K562 treated with DMSO at 1 percent for 48 hours (cell line): ENCODE data around the gene CEBPZ. TPM values are rescaled to one million over a fixed set of nuclear protein-coding genes. Genes with fewer than 3 reads are reported as not detected.

ENCODE experiments used
- total RNA-seq: library from RNA; unstranded; fragments of 300-600 nt; gene quantifications from 2 replicates; pipeline ENCODE4 v1.2.3, GENCODE V29; 2022; ENCODE audit warnings: low replicate concordance; ENCODE audit errors: extremely low read depth

Gene CEBPZ, protein sequence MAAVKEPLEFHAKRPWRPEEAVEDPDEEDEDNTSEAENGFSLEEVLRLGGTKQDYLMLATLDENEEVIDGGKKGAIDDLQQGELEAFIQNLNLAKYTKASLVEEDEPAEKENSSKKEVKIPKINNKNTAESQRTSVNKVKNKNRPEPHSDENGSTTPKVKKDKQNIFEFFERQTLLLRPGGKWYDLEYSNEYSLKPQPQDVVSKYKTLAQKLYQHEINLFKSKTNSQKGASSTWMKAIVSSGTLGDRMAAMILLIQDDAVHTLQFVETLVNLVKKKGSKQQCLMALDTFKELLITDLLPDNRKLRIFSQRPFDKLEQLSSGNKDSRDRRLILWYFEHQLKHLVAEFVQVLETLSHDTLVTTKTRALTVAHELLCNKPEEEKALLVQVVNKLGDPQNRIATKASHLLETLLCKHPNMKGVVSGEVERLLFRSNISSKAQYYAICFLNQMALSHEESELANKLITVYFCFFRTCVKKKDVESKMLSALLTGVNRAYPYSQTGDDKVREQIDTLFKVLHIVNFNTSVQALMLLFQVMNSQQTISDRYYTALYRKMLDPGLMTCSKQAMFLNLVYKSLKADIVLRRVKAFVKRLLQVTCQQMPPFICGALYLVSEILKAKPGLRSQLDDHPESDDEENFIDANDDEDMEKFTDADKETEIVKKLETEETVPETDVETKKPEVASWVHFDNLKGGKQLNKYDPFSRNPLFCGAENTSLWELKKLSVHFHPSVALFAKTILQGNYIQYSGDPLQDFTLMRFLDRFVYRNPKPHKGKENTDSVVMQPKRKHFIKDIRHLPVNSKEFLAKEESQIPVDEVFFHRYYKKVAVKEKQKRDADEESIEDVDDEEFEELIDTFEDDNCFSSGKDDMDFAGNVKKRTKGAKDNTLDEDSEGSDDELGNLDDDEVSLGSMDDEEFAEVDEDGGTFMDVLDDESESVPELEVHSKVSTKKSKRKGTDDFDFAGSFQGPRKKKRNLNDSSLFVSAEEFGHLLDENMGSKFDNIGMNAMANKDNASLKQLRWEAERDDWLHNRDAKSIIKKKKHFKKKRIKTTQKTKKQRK
- total RNA-seq: not detected in 2 replicates

DNA sequence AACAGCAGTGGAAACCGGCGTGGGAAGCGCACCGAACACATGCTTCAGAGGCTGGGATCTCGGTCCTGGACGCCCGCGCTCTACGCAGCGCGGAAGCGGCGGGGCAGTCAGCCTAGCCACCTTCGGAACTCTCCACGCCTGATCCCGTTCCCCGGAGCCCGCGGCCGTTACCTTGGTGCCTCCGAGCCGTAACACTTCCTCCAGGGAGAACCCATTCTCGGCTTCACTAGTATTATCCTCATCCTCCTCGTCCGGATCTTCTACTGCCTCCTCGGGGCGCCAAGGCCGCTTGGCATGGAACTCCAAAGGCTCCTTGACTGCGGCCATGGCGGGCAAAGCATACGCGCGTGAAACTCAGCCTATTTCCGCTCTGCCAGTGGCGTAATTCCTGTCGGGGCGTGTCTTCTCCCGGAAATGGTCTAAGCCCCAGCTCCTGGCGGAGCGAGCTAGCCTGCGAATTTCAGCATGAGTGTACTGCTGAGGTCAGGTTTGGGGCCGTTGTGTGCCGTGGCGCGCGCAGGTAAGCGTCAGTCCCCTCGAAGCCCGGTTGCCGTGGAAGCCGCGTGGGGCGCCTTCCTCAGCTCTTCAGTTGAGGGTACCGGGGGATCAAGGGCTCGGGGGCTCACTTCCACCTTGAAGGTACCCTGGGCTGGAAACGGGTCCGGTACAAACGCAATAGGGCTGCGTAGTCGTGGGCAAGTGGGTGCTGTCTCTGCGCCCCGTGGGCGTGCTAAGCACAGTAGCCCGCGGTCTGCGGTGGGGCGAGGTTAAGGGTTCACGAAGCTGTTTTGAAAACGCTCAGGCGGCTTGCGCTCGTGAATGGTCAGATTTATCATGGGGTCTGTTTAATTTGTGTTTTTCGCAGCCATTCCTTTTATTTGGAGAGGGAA, at the start of gene CEBPZ, which contains the start of gene NDUFAF7:
Gene CEBPZ (minus strand): TSS at position 356 of the 890 bp plus-strand sequence. CDS start 29 bp downstream, at position 327.
Gene NDUFAF7 (plus strand): TSS at position 418 of the 890 bp plus-strand sequence. CDS start 48 bp downstream, at position 466.

DNA sequence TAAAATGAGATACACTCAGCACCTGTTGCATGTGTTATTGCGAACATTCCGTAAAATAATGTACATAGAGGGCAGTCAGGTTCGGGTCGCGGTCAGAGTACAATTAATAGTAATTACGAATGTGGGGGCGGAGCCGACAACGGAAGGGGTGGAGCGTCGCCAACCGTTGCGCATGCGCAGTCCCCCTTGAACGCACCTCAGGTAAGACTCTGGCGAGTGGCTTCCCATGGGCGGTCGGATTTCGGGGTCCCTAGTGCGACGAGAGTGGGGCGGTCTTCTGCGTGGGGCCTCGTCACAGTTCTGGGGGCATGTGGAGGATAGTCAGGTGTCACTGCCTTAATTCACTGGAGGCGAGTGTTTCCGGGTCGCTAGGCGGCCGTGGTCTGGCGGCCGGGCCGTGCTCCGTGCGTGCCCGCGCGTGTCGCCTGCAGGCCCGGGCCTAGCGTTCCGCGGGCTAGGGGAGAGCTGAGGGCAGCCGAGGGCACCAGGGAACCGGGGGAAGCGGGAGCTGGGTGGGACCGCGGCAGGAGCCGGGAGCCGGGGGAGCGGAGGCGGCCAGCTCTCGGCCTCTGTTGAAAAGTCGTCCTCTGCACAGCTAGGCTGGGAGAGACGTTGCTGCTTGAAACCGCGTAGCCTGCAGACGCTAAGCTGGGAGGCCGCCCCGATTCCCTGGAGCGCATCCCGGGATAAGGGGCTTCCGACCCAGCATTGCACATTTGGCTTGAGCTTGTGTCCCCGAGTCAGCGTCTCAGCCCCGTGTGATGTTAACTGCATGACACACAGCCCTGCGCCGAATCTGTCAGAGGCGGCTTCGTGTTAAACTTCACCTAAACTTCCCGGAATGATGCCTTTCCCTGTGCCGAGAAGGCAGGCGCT, 34.8 kb downstream of the CEBPZ start, which contains the start of gene CEBPZOS:
Gene CEBPZOS (plus strand): TSS at position 177 of the 876 bp plus-strand sequence. CDS start 3,209 bp downstream, outside the sequence.

DNA sequence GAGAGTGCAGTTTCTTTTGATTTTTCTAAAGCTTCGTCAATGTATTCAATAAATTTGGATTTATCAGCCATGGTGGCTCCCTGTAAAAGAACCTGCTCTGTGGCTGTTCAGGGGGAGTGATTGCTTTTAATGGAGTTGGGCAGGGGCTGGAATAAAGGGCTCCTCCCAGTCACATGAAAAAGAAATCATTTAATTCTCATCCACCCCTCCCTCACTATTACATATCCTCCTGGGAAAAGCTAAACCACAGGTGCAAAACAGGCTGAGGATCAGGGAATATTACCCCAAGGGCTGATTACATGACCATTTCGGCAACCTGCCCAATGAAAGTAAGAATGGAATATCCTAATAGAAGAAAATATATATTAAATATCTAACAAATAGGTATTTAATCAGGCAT, 42.8 kb downstream of the CEBPZ start, which contains the start of gene SULT6B1:
Gene SULT6B1 (minus strand): TSS at position 101 of the 400 bp plus-strand sequence. CDS start 30 bp downstream, at position 71.

DNA sequence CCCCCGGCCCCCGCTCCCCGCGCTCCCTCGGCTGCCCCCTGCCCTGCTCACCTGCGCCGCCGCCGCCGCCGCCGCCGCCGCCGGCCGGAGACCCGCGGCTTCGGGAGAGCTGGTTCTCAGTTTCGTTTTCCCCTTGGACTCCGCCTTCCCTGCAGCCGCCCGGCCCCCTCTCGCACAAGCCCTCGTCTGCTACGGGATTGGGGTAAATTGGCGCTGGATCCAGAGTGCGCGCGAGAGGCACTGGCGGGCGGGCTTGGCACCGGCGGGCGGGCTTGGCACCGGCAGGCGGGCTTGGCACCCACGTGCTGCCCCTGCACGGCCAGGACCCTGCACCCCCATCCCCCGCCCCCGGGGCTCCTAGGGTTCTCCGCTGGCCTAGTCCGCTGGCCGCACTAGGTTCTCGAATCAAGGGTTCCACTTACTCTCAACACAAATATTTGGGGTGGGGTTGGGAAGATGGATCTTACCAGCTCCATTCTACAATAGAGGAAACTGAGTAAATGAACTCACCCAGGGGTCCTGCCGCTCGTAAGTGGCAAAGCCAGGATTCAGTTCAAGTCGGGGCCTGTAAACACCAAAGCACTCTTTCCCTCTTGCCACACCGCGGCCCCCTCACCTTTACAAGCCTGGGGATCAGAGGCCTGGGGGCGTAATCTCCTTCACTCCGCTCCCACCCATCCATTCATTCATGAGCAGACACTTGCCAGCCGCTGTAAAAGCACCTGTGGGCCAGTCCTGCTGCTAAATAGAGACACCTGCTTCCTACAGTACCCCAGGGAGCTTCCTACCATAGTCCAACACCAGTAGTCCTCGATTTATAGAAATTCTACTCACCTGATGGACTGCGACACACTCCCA, 74.3 kb downstream of the CEBPZ start, which contains the start of gene EIF2AK2:
Gene EIF2AK2 (minus strand): TSS at position 124 of the 858 bp plus-strand sequence. CDS start 9,174 bp downstream, outside the sequence.

Other genes starting within 250 kb of the CEBPZ start
- not detected in 2 replicates for gene HEATR5B, start 147.2 kb downstream of the CEBPZ start, total RNA-seq
- gene GPATCH11, start 147.1 kb downstream of the CEBPZ start, total RNA-seq: not detected in 2 replicates
- gene EIF2AK2, start 74.6 kb downstream of the CEBPZ start, total RNA-seq: not detected in 2 replicates
- gene SULT6B1, start 42.9 kb downstream of the CEBPZ start, total RNA-seq: not detected in 2 replicates
- gene CEBPZOS, start 35.1 kb downstream of the CEBPZ start, total RNA-seq: not detected in 2 replicates
- gene NDUFAF7, start 62 bp upstream of the CEBPZ start, total RNA-seq: not detected in 2 replicates
- not detected in 2 replicates for gene PRKD3, start 93.2 kb upstream of the CEBPZ start, total RNA-seq
- gene QPCT, start 113.0 kb upstream of the CEBPZ start, total RNA-seq: not detected in 2 replicates